HG02642 (cell line): Measurements from ENCODE around the gene PCYT1B.
"Not testable (repeated sequence)": the region's sequence is repeated elsewhere in the genome, so short reads cannot be mapped to it uniquely, and the experiment has no call there.

Experiments
- ATAC-seq: cut with Tn5 transposase; IDR thresholded peaks from one replicate; pipeline ENCODE4 v1.9.1; 2021; ENCODE audit warnings: mild to moderate bottlenecking; ENCODE audit not compliant: unreplicated experiment, poor library complexity

PCYT1B gene

GRCh38 chrX:24646745-24647182, 383 bp downstream of the PCYT1B start:
- ATAC-seq: no peak

- no peak for ATAC-seq
Measured at GRCh38 chrX:24646006-24646405, 1.1 kb downstream of the PCYT1B start.

GRCh38 chrX:24643116-24643515, 4.0 kb downstream of the PCYT1B start:
- ATAC-seq: no peak

- no peak for ATAC-seq
Measured at GRCh38 chrX:24629701-24630100, 17.4 kb downstream of the PCYT1B start.

GRCh38 chrX:24619647-24620046, 27.5 kb downstream of the PCYT1B start:
- ATAC-seq: no peak

GRCh38 chrX:24610516-24610915, 36.6 kb downstream of the PCYT1B start:
- ATAC-seq: no peak

- ATAC-seq: no peak
Measured at GRCh38 chrX:24607616-24608015, 39.5 kb downstream of the PCYT1B start.

- not testable (repeated sequence) for ATAC-seq
Measured at GRCh38 chrX:24605941-24606340, 41.2 kb downstream of the PCYT1B start.

- ATAC-seq: no peak
Measured at GRCh38 chrX:24603191-24603590, 44.0 kb downstream of the PCYT1B start.

- no peak for ATAC-seq
Measured at GRCh38 chrX:24601858-24602257, 45.3 kb downstream of the PCYT1B start.

- no peak for ATAC-seq
Measured at GRCh38 chrX:24594501-24594900, 52.6 kb downstream of the PCYT1B start.

- ATAC-seq: no peak
Measured at GRCh38 chrX:24590111-24590510, 57.0 kb downstream of the PCYT1B start.

GRCh38 chrX:24577091-24577490, 70.1 kb downstream of the PCYT1B start:
- no peak for ATAC-seq

- no peak for ATAC-seq
Measured at GRCh38 chrX:24575496-24575895, 71.7 kb downstream of the PCYT1B start.

- no peak for ATAC-seq
Measured at GRCh38 chrX:24574743-24575142, 72.4 kb downstream of the PCYT1B start.

GRCh38 chrX:24567169-24567568, 80.0 kb downstream of the PCYT1B start:
- ATAC-seq: no peak

GRCh38 chrX:24566240-24566639, 80.9 kb downstream of the PCYT1B start:
- no peak for ATAC-seq

- no peak for ATAC-seq
Measured at GRCh38 chrX:24563291-24564010, 83.7 kb downstream of the PCYT1B start.

GRCh38 chrX:24561121-24561520, 86.0 kb downstream of the PCYT1B start:
- ATAC-seq: no peak

- no peak for ATAC-seq
Measured at GRCh38 chrX:24553011-24553410, 94.1 kb downstream of the PCYT1B start.

- no peak for ATAC-seq
Measured at GRCh38 chrX:24550166-24550565, 97.0 kb downstream of the PCYT1B start.

GRCh38 chrX:24547961-24548360, 99.2 kb downstream of the PCYT1B start:
- ATAC-seq: no peak
